NK-92 (cell line): ENCODE measurements around the gene NIM1K.
"Not testable (repeated sequence)": the region's sequence is repeated elsewhere in the genome, so short reads cannot be mapped to it uniquely, and the experiment has no call there.

Experiments used
- DNase-seq: peaks from one replicate; lab custom pipeline; 2025; ENCODE audit not compliant: unreplicated experiment; lab: John Stamatoyannopoulos, UW

The NIM1K gene

DNA sequence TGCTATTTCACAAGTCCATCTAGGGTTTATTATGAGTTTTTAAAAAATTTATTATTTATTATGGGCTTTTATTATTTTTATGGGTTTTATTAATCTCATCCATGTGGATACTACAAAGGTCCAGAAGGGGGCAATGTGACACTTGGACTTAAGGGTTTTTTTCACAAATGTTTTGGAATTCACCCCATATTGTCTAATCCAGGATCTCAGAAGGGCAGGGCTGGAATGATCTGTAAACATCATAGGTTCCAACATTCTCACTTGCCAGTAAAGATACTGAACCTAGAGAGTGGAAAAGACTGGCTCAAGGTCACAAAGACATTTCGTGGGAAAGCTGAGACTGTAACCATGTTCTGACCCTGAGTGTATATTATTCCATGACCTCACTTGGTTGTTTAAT is 35.6 kb downstream of the NIM1K start:
- DNase-seq: no peak

DNA sequence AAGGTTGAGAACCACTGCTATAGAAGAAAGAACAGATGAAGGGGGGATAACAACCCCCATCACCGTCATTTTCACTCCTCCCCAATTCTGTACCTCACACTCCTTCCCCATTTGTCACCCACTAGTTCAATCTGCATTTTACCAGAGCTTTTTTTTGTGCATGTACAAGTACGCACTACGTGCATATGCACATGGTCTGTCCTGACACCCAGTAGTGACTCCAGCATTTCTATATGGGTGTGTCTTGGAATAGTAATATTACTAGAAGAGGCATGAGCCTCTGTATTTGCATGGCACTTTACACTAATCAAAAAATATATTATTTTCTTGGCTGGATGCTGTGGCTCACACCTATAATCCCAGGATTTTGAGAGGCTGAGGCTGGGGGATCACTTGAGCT is 38.7 kb downstream of the NIM1K start:
- DNase-seq: no peak

DNA sequence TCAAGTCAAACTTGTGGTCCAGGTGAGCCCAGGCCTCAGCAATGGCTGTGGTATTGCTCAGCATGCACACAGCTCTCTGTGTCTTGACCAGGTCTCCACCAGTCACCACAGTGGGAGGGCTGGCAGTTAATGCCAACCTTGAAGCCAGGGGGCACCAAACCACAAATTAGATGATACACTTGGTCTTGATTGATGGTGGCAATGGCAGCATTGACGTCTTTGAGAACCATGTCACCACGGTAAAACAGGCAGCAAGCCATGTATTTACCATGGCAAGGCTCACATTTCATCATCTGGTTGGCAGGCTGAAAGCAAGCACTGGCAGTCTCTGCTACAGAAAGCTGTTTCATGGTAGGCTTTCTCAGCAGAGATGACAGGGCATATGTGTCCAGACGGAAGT is 40.0 kb downstream of the NIM1K start:
- DNase-seq: no peak

DNA sequence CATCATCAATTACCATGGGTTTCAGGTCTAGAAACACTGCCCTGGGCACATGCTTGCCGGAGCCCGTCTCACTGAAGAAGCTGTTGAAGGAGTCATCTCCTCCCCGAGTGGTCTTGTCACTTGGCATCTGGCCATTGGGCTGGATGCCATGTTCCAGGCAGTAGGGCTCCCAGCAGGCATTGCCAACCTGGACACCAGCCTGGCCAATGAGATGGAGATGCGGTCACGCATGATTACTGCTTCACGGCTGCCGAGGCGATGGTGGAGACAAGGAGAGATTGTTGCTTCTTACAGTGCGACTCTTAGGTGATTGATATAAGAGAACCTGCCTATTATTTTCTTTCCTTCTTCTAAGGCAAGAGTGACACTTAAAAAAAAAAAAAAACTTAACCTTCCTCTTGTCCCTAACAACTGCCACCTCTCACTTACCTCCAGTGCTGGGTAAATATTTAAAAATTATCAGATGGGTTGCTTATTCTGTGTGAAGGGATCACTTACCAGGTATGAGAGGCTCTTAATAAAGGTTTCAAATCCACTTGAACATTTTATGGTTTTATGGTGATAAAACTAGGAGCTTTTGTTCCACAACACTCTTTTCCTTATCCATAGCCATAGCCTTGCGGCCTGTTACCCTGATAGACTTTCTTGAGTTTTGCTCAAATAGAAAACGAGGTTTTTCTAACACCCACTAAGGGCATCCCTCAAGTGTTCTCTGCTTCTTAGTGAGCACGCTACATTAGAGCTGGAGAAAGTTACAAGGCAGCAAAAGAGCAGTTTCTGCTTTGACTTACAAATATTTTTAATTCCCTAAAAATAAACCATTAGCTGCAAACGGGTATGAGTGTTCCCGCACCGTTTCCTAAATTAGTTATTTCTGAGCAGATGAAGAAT is 41.2 kb downstream of the NIM1K start:
- DNase-seq: no peak

DNA sequence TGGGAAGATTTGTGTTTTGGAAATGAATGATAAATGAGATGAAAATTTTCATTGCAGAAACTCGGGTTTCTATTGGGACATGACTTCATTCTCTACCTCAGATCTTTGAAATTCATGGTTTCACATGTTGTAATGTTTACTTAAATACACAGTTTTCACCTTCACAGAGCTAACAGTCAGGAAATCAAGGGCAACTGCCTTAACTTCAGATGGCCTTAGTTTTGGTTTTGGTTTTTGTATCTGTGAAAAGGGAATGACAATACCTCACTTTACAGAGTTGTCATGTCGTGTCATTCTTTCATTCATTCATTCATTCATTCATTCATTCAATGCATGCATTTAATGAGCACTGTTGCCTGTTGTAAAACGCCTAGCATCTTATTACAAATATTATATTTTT is 41.9 kb downstream of the NIM1K start:
- DNase-seq: no peak

DNA sequence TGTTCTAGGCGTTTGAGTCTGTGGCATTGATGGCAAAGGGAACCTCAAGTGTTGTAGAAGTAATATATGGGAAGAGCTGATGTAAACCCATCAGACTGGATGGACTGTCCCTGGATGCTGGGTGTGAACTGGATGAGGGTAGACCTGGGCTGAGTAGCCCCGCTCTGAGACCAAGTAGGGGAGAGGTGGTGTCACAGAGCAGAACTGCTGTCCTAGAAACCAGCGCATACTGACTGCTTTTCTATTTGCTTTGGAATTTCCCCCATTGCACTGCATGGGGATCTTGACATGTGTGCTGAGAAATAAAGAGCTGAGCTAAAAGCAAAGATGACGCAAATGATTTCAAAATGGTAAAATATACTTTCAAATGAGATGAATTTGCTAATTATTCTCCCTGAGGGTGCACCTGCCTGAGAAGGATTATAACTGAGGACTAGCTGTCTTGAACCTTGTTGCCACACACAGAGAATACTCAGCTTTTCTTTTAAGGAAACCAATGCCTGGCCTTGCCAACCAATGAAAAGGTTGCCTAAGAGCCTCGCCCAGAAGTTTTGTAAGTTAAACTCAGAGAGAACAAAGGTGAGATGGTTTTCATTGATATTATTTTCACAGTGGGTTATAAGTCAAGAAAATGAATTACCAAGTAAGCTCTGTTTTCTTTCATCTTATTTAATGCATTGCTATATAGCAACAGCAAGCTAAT is 44.8 kb downstream of the NIM1K start:
- DNase-seq: no peak

DNA sequence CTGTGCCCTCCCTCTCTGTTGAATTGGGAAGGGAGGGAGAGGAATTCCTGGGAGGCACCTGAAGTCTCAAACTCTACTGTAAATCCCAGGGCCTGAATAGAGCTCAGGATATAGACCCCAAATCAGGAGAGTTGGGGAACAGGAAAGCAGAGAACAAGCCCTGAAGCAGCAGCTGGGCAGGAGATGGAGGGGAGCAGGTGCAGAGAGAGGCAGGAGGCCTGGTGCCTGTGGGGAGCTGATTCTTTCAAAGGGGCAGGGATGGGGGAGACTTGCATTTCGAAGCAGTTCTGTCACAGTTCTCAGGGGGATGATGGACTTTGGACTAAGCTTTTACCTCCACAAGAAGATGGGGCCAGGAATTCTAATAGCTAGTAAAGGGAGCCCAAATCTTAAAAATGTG is 50.2 kb downstream of the NIM1K start:
- no peak for DNase-seq

DNA sequence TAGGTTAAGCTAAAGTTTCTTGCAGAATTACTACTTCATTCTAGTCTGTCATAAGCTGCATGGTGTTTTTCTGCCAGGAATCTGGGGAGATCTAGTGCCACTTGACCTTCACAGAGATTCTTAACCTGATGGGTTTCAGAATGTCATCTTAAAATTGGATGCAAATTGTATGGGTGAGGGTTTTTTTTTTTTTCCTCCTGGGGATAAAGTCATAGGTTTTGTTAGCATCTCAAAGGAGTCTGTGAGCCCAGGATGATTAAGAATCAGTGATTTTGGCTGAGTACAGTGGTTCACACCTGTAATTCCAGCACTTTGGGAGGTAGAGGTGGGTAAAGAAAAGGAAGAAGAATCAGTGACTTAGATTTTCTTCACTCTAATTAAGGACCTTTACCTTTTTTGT is 51.2 kb downstream of the NIM1K start:
- DNase-seq: no peak

DNA sequence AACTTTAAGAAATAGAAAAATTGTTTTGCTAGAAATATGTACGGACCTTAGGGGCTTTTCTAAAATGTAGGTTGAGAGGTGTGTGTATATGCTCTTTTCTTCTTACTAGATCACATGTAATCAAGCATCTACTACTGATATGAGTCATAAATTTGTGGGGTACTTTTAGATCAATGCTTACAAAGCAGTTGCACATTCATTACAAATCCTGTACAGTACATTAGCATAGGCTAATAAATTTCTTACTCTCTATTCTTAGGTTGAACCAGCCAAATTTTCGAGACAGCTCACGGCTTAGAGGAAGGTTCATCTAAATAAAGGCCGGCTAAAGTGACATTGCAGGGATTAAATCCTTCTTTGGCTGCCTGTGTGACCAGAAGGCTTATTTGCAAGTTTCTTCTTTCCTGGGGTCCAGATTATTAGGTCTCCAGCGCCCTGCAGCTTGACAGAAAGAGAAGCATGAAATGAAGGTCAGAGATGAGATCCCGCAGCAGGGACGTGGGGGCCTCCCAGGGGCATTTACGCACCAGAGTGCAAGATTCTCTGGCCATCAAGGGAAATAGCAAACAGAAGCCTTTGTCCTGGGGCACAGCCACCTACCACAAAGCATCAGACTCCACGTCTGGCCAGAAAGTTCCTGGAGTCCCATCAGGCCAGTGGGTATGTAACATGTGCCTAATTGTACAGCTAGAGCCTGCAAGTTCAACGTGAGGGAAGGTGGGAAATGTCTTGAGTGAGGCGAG is 53.0 kb downstream of the NIM1K start:
- no peak for DNase-seq

DNA sequence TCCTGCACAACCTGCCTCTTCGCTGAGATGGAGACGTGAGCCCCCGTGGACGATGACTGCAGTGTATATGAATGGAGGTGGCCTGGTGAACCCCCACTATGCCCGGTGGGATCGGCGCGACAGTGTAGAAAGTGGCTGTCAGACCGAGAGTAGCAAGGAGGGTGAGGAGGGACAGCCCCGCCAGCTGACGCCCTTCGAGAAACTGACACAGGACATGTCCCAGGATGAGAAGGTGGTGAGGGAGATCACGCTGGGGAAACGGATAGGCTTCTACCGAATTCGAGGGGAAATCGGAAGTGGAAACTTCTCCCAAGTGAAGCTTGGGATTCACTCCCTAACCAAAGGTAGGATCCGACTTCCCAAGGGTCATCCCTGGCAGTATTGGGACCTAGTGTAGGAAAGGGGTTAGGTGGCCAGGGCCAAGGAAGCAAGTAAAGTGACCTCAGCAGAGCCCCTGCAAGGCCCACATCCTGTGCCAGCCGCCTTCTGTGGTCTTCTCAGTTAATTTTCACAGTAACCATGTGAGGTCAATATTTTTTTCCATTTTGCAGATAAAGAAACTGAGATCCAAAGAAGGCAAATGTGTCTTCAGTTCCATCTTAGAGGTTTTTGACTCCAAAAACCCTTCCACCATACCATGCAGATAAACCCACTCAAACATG is 53.8 kb downstream of the NIM1K start:
- DNase-seq: no peak

DNA sequence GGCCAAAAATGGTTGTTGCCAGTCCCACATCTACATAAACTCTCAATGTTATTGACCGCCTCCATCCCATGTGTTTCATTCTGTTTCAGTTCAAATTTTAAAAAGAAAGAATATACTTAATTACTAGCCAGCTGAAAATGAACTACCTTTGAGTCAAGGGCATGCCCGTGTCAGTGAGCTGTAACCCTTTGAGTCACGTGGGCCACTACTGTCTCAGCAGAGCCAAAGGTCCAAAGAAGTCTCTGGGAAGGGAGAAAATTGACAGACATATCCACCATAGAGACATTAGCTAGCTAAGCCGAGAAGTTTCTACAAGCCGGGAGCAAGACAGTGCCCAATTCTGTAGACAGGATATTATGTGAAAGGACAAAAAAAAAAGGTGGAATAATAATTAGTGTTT is 59.7 kb downstream of the NIM1K start:
- DNase-seq: no peak

DNA sequence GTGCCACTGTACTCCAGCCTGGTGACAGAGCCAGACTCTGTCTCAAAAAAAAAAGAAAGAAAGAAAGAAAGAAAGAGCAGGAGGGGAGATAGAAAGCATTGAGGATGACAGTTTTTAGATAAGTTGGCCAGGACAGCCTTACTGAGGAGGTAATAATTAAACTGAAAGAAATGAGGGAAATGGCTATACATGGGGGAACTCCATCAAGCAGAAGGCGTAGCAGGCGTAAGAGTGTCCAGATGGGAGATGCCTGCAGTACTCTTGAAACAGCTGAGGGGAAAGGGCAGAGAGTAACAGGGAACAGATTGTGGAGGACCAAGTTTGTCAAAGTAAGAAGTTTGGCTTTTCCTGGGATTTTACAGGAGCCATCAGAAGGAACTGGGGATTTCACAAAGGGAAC is 63.7 kb downstream of the NIM1K start:
- no peak for DNase-seq

DNA sequence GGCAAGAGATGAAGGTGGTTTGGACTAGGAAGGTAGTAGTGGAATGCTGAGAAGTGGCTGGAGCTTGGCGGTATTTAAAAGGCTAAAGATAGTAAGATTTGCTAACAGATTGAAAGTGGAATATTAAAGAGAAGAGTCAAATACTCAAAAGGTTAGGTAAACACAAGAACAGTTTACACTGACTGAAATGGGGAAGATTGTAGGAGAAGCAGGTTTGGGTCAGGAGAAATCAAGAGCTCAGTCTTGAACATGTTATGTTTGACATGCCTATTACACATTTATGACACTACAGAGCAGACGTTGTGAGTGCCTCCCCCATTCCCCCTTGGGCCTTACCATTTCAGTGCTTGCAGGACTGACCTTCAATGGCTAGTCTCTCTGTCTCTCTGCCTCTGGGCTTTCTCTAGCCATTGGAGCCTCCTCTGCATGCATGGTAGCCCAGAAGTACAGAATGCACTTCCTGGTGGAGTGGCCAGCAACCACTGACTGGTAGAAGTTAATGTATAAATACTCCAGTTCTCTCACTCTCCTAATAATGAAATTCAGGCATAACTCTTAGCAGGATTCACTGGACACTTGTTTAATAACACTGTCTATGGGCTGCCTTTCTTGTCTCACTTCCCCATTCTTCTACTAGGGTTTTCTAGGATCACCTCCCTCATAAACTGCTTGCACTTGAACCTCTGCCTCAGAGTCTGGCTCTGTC is 64.4 kb downstream of the NIM1K start:
- no peak for DNase-seq

DNA sequence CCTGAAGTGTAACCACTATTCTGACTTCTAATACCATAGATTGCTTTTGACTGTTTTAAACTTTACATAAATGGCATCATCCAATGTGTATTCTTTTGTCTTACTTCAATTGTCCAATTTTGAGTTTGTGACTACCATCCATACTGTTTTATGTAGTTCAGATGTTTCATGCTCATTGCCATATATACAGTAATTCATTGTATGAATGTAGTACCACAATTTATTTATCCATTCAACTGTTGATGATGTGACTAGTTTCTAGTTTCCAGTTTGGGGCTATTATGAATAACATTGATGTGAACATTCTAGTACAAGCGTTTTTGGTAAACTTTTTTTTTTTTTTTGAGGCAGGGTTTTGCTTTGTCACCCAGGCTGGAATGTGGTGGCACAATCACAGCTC is 66.1 kb downstream of the NIM1K start:
- DNase-seq: no peak

DNA sequence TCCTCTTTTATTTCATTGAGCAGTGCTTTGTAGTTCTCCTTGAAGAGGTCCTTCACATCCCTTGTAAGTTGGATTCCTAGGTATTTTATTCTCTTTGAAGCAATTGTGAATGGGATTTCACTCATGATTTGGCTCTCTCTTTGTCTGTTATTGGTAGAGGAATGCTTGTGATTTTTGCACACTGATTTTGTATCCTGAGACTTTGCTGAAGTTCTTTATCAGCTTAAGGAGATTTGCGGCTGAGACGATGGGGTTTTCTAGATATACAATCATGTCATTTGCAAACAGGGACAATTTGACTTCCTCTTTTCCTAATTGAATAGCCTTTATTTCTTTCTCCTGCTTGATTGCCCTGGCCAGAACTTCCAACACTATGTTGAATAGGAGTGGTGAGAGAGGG is 70.2 kb downstream of the NIM1K start:
- not testable (repeated sequence) for DNase-seq

DNA sequence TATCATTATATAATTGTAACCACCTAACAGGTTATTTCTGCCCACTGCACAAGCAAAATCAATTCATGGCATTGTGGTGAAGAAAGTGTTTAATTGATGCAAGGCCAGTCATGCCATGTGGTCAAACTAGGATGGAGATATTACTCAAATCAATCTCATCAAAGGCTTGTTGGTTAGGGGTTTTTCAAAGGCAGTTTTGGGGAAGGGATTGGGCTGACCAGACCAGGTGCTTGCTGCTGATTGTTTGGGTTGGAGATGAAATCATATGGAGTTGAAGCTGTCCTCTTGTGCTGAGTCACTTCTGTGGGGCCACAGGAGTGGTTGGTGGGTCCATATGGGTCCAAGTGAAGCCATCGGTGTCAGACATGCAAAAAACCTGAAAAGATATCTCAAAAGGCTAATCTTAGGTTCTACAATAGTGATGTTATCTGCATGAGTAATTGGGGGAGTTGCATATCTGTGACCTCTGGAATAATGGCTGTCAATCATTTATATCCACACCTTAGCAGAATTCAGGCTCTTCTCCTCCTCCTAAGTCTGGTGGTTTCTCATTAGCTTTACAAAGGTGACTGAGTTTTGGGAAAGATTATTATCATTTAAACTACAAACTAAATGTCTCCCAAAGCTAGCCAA is 76.3 kb downstream of the NIM1K start:
- DNase-seq: no peak

DNA sequence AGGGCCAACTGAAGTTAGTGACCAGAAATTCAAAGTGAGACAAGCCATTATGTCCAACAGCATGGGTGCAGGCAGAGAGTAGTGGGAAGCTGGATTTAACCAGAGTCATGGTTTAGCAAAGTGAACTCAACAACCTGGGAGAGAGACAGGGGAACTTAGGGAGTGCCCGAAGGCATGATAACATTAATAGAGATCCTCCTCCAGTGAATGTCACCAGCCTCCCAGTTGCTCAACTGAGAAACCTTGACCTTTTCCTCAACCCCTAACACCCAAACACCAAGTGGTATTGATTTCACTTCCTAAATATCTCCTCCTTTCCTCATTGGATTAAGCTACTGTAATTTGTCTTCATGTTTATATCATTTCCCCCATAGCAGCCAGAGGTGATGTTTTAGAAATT is 78.6 kb downstream of the NIM1K start:
- no peak for DNase-seq

DNA sequence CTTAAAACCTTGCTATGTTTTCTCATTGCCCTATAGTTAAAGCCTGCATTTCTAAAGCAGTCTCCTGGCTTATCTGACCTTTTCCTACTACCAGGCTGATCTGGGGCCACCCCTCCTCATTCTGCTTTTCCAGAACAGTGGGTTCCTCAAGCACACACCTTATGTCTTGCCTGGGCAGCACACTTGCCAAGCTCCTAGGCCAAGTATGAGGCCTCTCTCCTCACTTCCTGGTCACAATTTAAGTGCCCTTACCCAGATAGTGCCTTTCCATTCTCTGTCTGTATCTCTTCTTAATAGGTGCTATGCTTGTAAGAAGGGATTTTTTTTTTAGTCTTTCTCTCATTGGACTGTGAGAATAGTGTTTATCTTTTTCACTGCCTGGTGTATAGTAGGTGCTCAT is 81.5 kb downstream of the NIM1K start:
- DNase-seq: no peak

DNA sequence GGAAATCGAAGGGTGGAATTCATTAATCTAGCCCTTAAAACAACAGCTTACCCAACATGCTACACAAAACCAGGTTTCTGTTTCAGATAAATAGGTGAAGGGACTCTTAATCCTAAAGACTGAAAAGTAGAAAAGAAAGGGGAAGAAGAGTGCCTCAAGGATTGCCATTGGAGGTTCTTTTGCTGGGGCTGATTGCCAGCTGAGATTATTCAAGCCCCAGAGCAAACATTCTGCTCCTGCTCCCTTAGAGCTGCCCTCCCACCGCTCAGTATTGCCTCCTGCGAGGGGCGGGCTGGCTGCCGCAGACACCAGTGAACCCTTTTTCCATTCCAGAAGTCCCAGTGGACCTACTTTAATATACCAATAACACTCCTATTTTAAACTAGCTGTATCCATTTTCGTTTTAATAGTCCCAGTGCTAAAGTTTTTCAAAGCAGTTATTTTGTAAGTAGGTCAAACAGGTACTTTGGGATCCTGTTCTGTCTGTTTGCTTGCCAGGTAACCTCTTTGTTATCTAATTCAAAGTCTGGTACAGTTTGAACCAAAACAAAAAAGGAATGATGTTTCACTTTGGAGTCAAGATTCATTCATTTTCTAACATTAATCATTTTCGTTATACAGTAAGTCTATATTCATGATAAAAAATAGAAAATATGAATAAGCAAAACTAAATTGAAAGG is 82.5 kb downstream of the NIM1K start:
- DNase-seq: no peak

DNA sequence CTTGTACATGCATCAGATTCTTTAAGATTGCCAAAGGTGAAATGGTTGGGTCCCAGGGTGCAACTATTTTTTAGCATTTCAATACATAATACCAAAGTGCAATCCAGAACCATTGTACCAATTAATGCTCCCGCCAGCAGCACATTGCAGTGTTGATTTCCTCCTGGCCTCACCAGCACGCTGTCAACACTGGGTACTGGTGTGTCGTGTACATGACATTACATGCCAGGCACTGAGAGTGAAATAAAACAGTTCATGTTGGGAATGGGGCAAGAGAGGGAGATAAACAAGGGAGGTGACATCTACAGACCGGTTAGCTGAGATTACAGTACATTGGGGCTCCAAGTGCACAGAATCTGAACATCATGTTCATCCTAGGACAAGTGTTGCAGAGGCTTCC is 83.4 kb downstream of the NIM1K start:
- no peak for DNase-seq
